Thyroid gland (tissue), 4 donors: ENCODE data around the gene LDLRAD4. TPM values are rescaled to one million over a fixed set of nuclear protein-coding genes. Genes with fewer than 3 reads are reported as not detected.

Experiments used
- DNase-seq, 2 donors: peaks; one replicate each; pipeline ENCODE4 v3.0.0-alpha.2; 2019
- H3K27ac ChIP-seq, 3 donors: fragments of 200-600 bp; sonication (generic); 1 replicate in 2 of 3; 2 replicates in 1 of 3; pipeline ENCODE4 v1.5.1; 2016 to 2019; ENCODE audit warnings: mild to moderate bottlenecking in 1 of 3, moderate library complexity in 1 of 3
- H3K27me3 ChIP-seq: fragments of 200-600 bp; sonication (generic); one replicate; pipeline ENCODE4 v1.5.1; 2019
- H3K36me3 ChIP-seq, 2 donors: fragments of 200-600 bp; sonication (generic); one replicate each; pipeline ENCODE4 v1.5.1; 2016 to 2019
- H3K4me1 ChIP-seq, 2 donors: fragments of 200-600 bp; sonication (generic); one replicate each; pipeline ENCODE4 v1.5.1; 2017 to 2019
- H3K4me3 ChIP-seq, 3 donors: fragments of 200-600 bp; sonication (generic); replicated peaks in 1 of 3; 1 replicate in 2 of 3; 2 replicates in 1 of 3; pipeline ENCODE4 v1.5.1; 2016; ENCODE audit warnings: mild to moderate bottlenecking in 1 of 3
- H3K9me3 ChIP-seq: fragments of 200-600 bp; sonication (generic); one replicate; pipeline ENCODE4 v1.5.1; 2017
- CTCF ChIP-seq, 6 experiments: fragments of 200-600 bp in 3 of 6; fragments of 450-650 bp in 3 of 6; sonication (generic) in 3 of 6; IDR thresholded peaks; one replicate each; pipeline ENCODE4 v1.5.1; 2016 to 2019; ENCODE audit warnings: antibody characterized with exemption in 6 of 6, mild to moderate bottlenecking in 2 of 6, inconsistent platforms in 1 of 6, moderate library complexity in 1 of 6
- POLR2A ChIP-seq, 2 donors: fragments of 450-650 bp; IDR thresholded peaks; one replicate each; pipeline ENCODE4 v1.6.1; 2017; ENCODE audit warnings: antibody characterized with exemption in 2 of 2, mild to moderate bottlenecking in 2 of 2, moderate library complexity in 1 of 2
- WGBS, 2 donors: methylation state at CpG; one replicate each; pipeline ENCODE4 v1.1.5; 2017; 5-methylcytosine and 5-hydroxymethylcytosine counted together
- intact Hi-C: fragments of 100-400 bp; cut with DNase I; formaldehyde crosslinking; loops from one replicate; pipeline ENCODE4 v1.15.1; 2023
- total RNA-seq, 4 donors: library from RNA; depleted of rRNA; stranded (reverse); fragments of >200 nt; gene quantifications; one replicate each; pipeline ENCODE4 v1.2.3, GENCODE V29; 2016

LDLRAD4 gene
- total RNA-seq, 4 donors from 2014 or later, result 23.7 to 35.7 (median 29.7) TPM

DNA sequence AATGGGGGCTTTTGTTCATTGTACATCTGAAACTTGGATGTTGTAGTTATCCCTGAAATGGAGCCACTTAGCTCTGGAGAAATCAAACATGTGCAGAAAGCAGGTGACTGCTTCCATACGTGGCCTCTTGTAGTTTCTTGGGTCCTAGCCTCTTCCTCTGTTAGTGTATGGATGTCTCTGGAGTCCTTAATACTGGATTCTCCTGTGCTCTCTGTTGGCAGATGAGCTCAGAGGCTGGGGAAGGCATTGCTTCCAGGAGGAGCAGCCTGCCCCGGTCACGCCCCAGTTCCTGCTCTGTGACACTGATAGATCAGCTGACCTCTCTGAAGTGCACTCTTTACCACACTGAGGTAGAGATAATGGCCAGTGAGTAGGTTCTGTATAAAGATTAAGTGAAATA is 176.2 kb downstream of the LDLRAD4 start:
- peak; percentile 70 to 76 for DNase-seq
- H3K9me3 ChIP-seq, result no peaks in the 10 kb centered on the region
- peaks cover 5 to 36% of the 10 kb centered on the region in 2 donors for H3K4me1 ChIP-seq
- no peak overlapping the region for H3K27ac ChIP-seq
- H3K4me3 ChIP-seq, result no peak overlapping the region
- H3K27me3 ChIP-seq, result no peaks in the 10 kb centered on the region
- TF ChIP-seq POLR2A (IDR thresholded peaks at IDR 0.05), result no peak
- TF ChIP-seq CTCF (IDR thresholded peaks at IDR 0.05), result peak in 1 of 6 experiments; percentile 22
- H3K36me3 ChIP-seq, result no peaks in the 10 kb centered on the region
- WGBS, 2 donors, result 37 to 38% methylated on average over 3 of the region's 3 CpGs
- intact Hi-C loops, result loop anchor here (5.0 kb wide), 1 partner anchor 178 kb away; the partner anchor contains the start of gene LDLRAD4

DNA sequence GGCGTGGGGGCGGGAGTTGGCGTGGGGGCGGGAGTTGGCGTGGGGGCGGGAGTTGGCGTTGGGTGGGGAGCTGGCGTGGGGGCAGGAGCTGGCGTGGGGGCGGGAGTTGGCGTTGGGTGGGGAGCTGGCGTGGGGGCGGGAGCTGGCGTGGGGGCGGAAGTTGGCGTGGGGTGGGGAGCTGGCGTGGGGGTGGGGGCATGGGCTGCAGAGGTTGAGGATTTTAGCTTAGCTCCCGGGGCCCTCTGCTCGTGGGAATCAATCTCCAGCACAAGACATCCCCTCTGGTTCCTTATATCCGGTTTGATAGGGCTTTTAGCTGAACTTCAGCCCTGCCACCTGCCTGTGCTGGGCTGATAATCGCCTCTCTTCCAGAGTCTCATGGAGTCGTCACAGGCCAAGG is 177.0 kb downstream of the LDLRAD4 start:
- TF ChIP-seq CTCF (IDR thresholded peaks at IDR 0.05), result no peak
- H3K36me3 ChIP-seq, result no peaks in the 10 kb centered on the region
- H3K4me3 ChIP-seq, result no peak overlapping the region
- intact Hi-C loops, result no loop called here
- H3K27ac ChIP-seq, result no peak overlapping the region
- no peaks in the 10 kb centered on the region for H3K9me3 ChIP-seq
- WGBS, 2 donors, result 89 to 90% methylated on average over 16 to 17 of the region's 22 CpGs
- no peaks in the 10 kb centered on the region for H3K27me3 ChIP-seq
- H3K4me1 ChIP-seq, result peaks cover 5 to 30% of the 10 kb centered on the region in 2 donors
- DNase-seq, result no peak

DNA sequence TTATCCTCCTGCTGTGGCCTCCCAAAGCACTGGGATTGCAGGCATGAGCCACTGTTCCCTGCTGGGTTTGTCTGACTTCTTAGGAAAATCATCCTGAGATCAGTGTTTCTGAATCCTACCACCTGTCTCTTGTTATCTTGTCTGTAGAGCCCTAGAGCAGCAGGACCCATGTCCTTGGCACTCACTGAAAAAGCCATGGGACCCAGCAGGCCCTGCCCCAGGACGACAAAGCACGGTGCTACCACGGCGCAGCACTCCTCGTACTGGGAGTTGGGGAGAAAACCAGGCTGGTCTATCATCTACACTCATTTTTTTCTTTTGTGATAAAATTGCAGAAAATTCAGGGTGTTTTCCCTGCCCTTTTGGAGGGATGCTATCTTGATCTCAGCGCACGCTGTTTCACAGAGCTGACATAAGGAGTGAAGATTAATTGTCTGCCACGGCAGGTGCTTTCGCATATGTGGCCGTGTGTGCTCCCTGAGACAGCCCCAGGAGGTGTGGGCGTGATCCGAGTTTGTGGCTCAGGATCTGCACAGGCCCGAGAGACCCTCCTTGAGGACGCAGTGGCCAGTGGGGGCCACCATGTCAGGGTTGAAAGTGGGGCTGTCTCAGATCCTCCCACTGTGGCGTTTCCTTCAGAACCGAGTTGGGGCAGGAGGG is 179.1 kb downstream of the LDLRAD4 start:
- Histone ChIP-seq H3K27ac (no peak overlapping the region), H3K9me3 (no peaks in the 10 kb centered on the region), H3K36me3 (no peaks in the 10 kb centered on the region), H3K4me1 (peaks cover 0 to 16% of the 10 kb centered on the region in 2 donors), H3K4me3 (no peak overlapping the region), H3K27me3 (no peaks in the 10 kb centered on the region)
- DNase-seq, result no peak
- WGBS, 2 donors, result 94% methylated on average over 16 of the region's 16 CpGs
- TF ChIP-seq POLR2A (IDR thresholded peaks at IDR 0.05) (no peak), CTCF (IDR thresholded peaks at IDR 0.05) (no peak)
- intact Hi-C loops, result no loop called here

DNA sequence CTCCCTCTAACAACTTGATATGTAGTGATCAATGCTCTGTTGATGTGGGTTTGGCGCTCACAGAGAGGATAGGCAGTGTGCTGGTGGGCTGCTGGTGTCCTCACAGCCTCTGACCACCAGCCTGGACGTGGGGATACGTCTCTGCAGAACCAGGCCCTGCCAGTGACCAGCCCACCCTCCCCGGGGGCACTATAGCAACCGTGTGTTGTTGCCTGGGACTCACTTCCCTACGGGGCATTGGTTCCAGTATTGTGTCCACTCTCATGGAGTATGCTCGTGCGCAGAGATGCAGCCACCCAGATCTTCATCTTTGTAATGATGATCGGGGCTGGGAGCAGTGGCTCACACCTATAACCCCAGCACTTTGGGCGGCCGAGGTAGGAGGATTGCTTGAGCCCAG is 180.1 kb downstream of the LDLRAD4 start:
- no peak overlapping the region for H3K4me3 ChIP-seq
- H3K9me3 ChIP-seq, result no peaks in the 10 kb centered on the region
- H3K36me3 ChIP-seq, result no peaks in the 10 kb centered on the region
- no peak for DNase-seq
- H3K27ac ChIP-seq, result no peak overlapping the region
- no peaks in the 10 kb centered on the region for H3K27me3 ChIP-seq
- H3K4me1 ChIP-seq, result peaks cover 0 to 9% of the 10 kb centered on the region in 2 donors
- intact Hi-C loops, result no loop called here
- 89 to 94% methylated on average over 10 to 11 of the region's 11 CpGs for WGBS, 2 donors
- TF ChIP-seq POLR2A (IDR thresholded peaks at IDR 0.05), result no peak

DNA sequence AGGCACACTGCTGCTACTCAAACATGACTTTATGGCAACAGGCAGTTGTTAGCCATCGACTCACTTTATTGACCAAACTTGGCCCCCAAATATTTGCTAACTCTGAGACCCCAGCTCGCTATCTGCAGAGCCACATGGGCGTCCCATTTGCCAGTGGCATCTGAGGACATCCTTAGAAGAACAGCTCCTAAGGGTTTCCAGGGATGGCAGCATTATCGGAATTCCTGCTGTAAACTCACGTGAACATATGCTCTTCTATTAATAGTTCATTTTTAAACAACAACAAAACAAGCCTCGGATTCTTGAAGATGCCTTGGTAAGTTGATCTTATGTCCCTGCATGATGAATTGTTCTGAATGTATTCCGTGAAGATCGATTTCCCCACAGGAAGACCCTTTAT is 181.0 kb downstream of the LDLRAD4 start:
- no peaks in the 10 kb centered on the region for H3K36me3 ChIP-seq
- no peak for DNase-seq
- TF ChIP-seq POLR2A (IDR thresholded peaks at IDR 0.05) (no peak), CTCF (IDR thresholded peaks at IDR 0.05) (no peak)
- H3K4me1 ChIP-seq, result peaks cover 0 to 7% of the 10 kb centered on the region in 2 donors
- WGBS, 2 donors, result 94 to 96% methylated on average over 8 of the region's 8 CpGs
- no peak overlapping the region for H3K4me3 ChIP-seq
- H3K27me3 ChIP-seq, result no peaks in the 10 kb centered on the region
- H3K9me3 ChIP-seq, result no peaks in the 10 kb centered on the region
- H3K27ac ChIP-seq, result no peak overlapping the region
- intact Hi-C loops, result no loop called here
